K562 (cell line): ENCODE data around the gene RHOF. TPM values are rescaled to one million over a fixed set of nuclear protein-coding genes. Genes with fewer than 3 reads are reported as not detected.

Source experiments
- ARNT ChIP-seq, 2 experiments: fragments of 450-650 bp; IDR thresholded peaks; 2 replicates each; pipeline ENCODE4 v1.6.1; 2016; ENCODE audit warnings: mild to moderate bottlenecking in 1 of 2
- FOSL1 ChIP-seq: fragments of 200-800 bp; sonication (Bioruptor generic); conservative IDR thresholded peaks from 2 replicates; pipeline ENCODE4 v1.6.1; 2016; ENCODE audit warnings: missing genetic modification characterization, missing compliant biosample characterization
- GABPB1 ChIP-seq: sonication (generic); formaldehyde crosslinking; IDR thresholded peaks from 2 replicates; pipeline ENCODE4 v1.8.0; 2022; ENCODE audit warnings: mild to moderate bottlenecking, missing genetic modification reagents
- HIVEP1 ChIP-seq: fragments of 250-450 bp; sonication (Bioruptor Pico); IDR thresholded peaks from 2 replicates; pipeline ENCODE4 v1.4.0; 2020; ENCODE audit warnings: mild to moderate bottlenecking
- L3MBTL2 ChIP-seq: fragments of 450-650 bp; IDR thresholded peaks from 2 replicates; pipeline ENCODE4 v1.6.1; 2016; ENCODE audit warnings: mild to moderate bottlenecking, moderate library complexity
- LCOR ChIP-seq: sonication (generic); formaldehyde crosslinking; IDR thresholded peaks from 2 replicates; pipeline ENCODE4 v1.8.0; 2022; ENCODE audit warnings: mild to moderate bottlenecking, missing genetic modification reagents
- NFRKB ChIP-seq: fragments of 450-650 bp; IDR thresholded peaks from 2 replicates; pipeline ENCODE4 v1.6.1; 2016; ENCODE audit warnings: low read depth
- ZNF695 ChIP-seq: fragments of 450-650 bp; formaldehyde crosslinking; IDR thresholded peaks from 2 replicates; pipeline ENCODE4 v1.4.0; 2020; ENCODE audit warnings: mild to moderate bottlenecking, moderate library complexity
- polyA plus RNA-seq, 8 experiments: library from polyadenylated mRNA; depleted of rRNA in 4 of 8; stranded (reverse) in 5 of 8; unstranded in 3 of 8; fragments of >200 nt; fragmentation: Nextera tagmentation in 2 of 8; fragmentation: Illumina TruSeq in 1 of 8; extraction: Ambion mirVana in 2 of 8; extraction: Trizol in 1 of 8; gene quantifications; 2 replicates each; pipeline versions ENCODE4 v1.2.1 to v1.2.3, GENCODE V29; 2011 to 2014; ENCODE audit warnings: inconsistent platforms in 1 of 8, missing spikeins in 1 of 8
- total RNA-seq, 7 experiments: library from RNA; depleted of rRNA in 6 of 7; stranded (reverse); fragments of >200 nt in 6 of 7; fragmentation: Illumina TruSeq in 2 of 7; extraction: Trizol in 2 of 7; gene quantifications; 2 replicates each; pipeline versions ENCODE4 v1.2.1 to v1.2.3, GENCODE V29; 2011 to 2021; ENCODE audit warnings: low replicate concordance in 1 of 7
- TF ChIP-seq, protein P1 (sequence below), 2 experiments: IDR thresholded peaks in 1 of 2; conservative IDR thresholded peaks in 1 of 2; 2 replicates each; pipeline ENCODE4 v1.6.1; 2016; ENCODE audit warnings: low read depth in 2 of 2, mild to moderate bottlenecking in 1 of 2, missing compliant biosample characterization in 1 of 2, missing genetic modification characterization in 1 of 2, moderate library complexity in 1 of 2
- TF ChIP-seq, protein P2 (sequence below): sonication (generic); formaldehyde crosslinking; IDR thresholded peaks from 2 replicates; pipeline ENCODE4 v1.8.0; 2022; ENCODE audit warnings: mild to moderate bottlenecking, missing genetic modification reagents
- TF ChIP-seq, protein P3 (sequence below): fragments of 450-650 bp; IDR thresholded peaks from 2 replicates; pipeline ENCODE4 v1.6.1; 2016; ENCODE audit warnings: low read depth, mild to moderate bottlenecking, moderate library complexity
- TF ChIP-seq, protein P4 (sequence below), 2 experiments: fragments of 450-650 bp; IDR thresholded peaks; 2 replicates each; pipeline ENCODE4 v1.6.1; 2018; ENCODE audit warnings: mild to moderate bottlenecking in 2 of 2, low read depth in 1 of 2; ENCODE audit not compliant: partially characterized antibody in 2 of 2

RHOF gene
- total and polyA plus RNA-seq, 9 of the 15 experiments (the other 6 are each of a cell fraction or from before 2014, with no cell fraction given): 0.13 to 10.1 (median 4.0) TPM

DNA sequence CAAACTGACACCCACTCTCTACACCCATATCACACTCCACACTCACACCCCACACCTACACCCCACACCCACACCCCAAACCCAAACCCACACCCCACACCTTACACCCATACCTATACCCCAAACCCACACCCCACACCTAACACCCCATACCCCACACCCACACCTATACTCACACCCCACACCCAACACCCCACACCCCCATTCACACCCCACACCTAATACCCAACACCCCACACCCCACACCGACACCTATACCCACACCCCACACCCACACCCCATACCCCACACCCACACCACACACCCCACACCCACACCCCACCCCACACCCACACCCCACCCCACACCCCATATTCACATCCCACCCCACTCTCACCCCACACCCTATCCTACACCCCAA lies 42.5 kb downstream of the RHOF start (continued):
- TF ChIP-seq, protein P1, sequence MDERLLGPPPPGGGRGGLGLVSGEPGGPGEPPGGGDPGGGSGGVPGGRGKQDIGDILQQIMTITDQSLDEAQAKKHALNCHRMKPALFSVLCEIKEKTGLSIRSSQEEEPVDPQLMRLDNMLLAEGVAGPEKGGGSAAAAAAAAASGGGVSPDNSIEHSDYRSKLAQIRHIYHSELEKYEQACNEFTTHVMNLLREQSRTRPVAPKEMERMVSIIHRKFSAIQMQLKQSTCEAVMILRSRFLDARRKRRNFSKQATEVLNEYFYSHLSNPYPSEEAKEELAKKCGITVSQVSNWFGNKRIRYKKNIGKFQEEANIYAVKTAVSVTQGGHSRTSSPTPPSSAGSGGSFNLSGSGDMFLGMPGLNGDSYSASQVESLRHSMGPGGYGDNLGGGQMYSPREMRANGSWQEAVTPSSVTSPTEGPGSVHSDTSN (CRISPR knock-in tag; IDR thresholded peaks at IDR 0.05; ENCODE audit: low read depth): no peak
- TF ChIP-seq, protein P1 (tag; conservative IDR thresholded peaks at IDR 0.05; ENCODE audit: low read depth): no peak
- TF ChIP-seq NFRKB (no peak), FOSL1 (tag) (no peak), LCOR (CRISPR knock-in tag) (no peak), ZNF695 (CRISPR knock-in tag) (no peak), L3MBTL2 (no peak), HIVEP1 (CRISPR knock-in tag) (no peak), ARNT (IDR thresholded peaks at IDR 0.05) (no peak), GABPB1 (CRISPR knock-in tag) (no peak)
- TF ChIP-seq, protein P2, sequence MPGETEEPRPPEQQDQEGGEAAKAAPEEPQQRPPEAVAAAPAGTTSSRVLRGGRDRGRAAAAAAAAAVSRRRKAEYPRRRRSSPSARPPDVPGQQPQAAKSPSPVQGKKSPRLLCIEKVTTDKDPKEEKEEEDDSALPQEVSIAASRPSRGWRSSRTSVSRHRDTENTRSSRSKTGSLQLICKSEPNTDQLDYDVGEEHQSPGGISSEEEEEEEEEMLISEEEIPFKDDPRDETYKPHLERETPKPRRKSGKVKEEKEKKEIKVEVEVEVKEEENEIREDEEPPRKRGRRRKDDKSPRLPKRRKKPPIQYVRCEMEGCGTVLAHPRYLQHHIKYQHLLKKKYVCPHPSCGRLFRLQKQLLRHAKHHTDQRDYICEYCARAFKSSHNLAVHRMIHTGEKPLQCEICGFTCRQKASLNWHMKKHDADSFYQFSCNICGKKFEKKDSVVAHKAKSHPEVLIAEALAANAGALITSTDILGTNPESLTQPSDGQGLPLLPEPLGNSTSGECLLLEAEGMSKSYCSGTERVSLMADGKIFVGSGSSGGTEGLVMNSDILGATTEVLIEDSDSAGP: no peak
- TF ChIP-seq, protein P3, sequence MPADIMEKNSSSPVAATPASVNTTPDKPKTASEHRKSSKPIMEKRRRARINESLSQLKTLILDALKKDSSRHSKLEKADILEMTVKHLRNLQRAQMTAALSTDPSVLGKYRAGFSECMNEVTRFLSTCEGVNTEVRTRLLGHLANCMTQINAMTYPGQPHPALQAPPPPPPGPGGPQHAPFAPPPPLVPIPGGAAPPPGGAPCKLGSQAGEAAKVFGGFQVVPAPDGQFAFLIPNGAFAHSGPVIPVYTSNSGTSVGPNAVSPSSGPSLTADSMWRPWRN: no peak
- TF ChIP-seq, protein P4, sequence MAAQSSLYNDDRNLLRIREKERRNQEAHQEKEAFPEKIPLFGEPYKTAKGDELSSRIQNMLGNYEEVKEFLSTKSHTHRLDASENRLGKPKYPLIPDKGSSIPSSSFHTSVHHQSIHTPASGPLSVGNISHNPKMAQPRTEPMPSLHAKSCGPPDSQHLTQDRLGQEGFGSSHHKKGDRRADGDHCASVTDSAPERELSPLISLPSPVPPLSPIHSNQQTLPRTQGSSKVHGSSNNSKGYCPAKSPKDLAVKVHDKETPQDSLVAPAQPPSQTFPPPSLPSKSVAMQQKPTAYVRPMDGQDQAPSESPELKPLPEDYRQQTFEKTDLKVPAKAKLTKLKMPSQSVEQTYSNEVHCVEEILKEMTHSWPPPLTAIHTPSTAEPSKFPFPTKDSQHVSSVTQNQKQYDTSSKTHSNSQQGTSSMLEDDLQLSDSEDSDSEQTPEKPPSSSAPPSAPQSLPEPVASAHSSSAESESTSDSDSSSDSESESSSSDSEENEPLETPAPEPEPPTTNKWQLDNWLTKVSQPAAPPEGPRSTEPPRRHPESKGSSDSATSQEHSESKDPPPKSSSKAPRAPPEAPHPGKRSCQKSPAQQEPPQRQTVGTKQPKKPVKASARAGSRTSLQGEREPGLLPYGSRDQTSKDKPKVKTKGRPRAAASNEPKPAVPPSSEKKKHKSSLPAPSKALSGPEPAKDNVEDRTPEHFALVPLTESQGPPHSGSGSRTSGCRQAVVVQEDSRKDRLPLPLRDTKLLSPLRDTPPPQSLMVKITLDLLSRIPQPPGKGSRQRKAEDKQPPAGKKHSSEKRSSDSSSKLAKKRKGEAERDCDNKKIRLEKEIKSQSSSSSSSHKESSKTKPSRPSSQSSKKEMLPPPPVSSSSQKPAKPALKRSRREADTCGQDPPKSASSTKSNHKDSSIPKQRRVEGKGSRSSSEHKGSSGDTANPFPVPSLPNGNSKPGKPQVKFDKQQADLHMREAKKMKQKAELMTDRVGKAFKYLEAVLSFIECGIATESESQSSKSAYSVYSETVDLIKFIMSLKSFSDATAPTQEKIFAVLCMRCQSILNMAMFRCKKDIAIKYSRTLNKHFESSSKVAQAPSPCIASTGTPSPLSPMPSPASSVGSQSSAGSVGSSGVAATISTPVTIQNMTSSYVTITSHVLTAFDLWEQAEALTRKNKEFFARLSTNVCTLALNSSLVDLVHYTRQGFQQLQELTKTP (IDR thresholded peaks at IDR 0.05; ENCODE audit: low read depth in 1 of 2, partially characterized antibody in 2 of 2): no peak
